HepG2 (cell line): ENCODE data around the gene PPP1R12A. TPM values are rescaled to one million over a fixed set of nuclear protein-coding genes. Genes with fewer than 3 reads are reported as not detected.

Experiments used
- AGO2 ChIP-seq: fragments of 200-400 bp; formaldehyde crosslinking; optimal IDR thresholded peaks from 2 replicates; pipeline ENCODE3; 2017; ENCODE audit warnings: mild to moderate bottlenecking, low read depth, low read length, moderate library complexity
- HCFC1 ChIP-seq: fragments of 150-350 bp; IDR thresholded peaks from 2 replicates; pipeline ENCODE4 v1.6.1; 2014; ENCODE audit warnings: low read depth, low read length
- JUN ChIP-seq: sonication (generic); formaldehyde crosslinking; IDR thresholded peaks from 2 replicates; pipeline ENCODE4 v1.4.0; 2020; ENCODE audit warnings: mild to moderate bottlenecking, missing genetic modification reagents
- KLF12 ChIP-seq: sonication (generic); formaldehyde crosslinking; IDR thresholded peaks from 2 replicates; pipeline ENCODE4 v1.4.0; 2020; ENCODE audit warnings: missing genetic modification reagents, borderline replicate concordance
- LCORL ChIP-seq, 2 experiments: fragments of 450-650 bp in 1 of 2; sonication (generic) in 1 of 2; formaldehyde crosslinking in 1 of 2; IDR thresholded peaks; 2 replicates each; pipeline versions ENCODE4 v1.5.0 to v1.6.1; 2017 to 2020; ENCODE audit warnings: antibody characterized with exemption in 1 of 2, missing genetic modification reagents in 1 of 2
- NR2C2 ChIP-seq: sonication (generic); formaldehyde crosslinking; IDR thresholded peaks from 2 replicates; pipeline ENCODE4 v1.4.0; 2020; ENCODE audit warnings: missing genetic modification reagents, mild to moderate bottlenecking, moderate library complexity, borderline replicate concordance
- NR2F6 ChIP-seq, 2 experiments: IDR thresholded peaks; 2 replicates each; pipeline ENCODE4 v1.6.1; 2016; ENCODE audit warnings: antibody characterized with exemption in 1 of 2, mild to moderate bottlenecking in 1 of 2
- RBFOX2 ChIP-seq: fragments of 200-400 bp; formaldehyde crosslinking; IDR thresholded peaks from 2 replicates; pipeline ENCODE4 v1.6.1; 2017; ENCODE audit warnings: low read depth, mild to moderate bottlenecking, low read length
- RCOR2 ChIP-seq: IDR thresholded peaks from 2 replicates; pipeline ENCODE4 v1.6.1; 2016; ENCODE audit warnings: missing biosample characterization, missing genetic modification reagents
- RXRA ChIP-seq: sonication (generic); formaldehyde crosslinking; IDR thresholded peaks from 2 replicates; pipeline ENCODE4 v1.5.1; 2020; ENCODE audit warnings: missing genetic modification reagents
- SOX13 ChIP-seq, 3 experiments: fragments of 450-650 bp in 1 of 3; sonication (generic) in 1 of 3; formaldehyde crosslinking in 1 of 3; IDR thresholded peaks in 2 of 3; conservative IDR thresholded peaks in 1 of 3; 2 replicates each; pipeline versions ENCODE4 v1.5.0 to v1.6.1; 2016 to 2020; ENCODE audit warnings: antibody characterized with exemption in 1 of 3, mild to moderate bottlenecking in 1 of 3, missing compliant biosample characterization in 1 of 3, missing genetic modification reagents in 1 of 3, moderate library complexity in 1 of 3
- TEAD3 ChIP-seq: optimal IDR thresholded peaks from 2 replicates; pipeline ENCODE3; 2016; ENCODE audit warnings: borderline replicate concordance
- ZEB1 ChIP-seq: IDR thresholded peaks from 2 replicates; pipeline ENCODE4 v1.6.1; 2012; ENCODE audit warnings: mild to moderate bottlenecking, low read depth, inconsistent platforms; ENCODE audit not compliant: insufficient replicate concordance
- ZFP82 ChIP-seq: sonication (generic); formaldehyde crosslinking; IDR thresholded peaks from 2 replicates; pipeline ENCODE4 v1.5.1; 2020; ENCODE audit warnings: mild to moderate bottlenecking, missing genetic modification reagents, borderline replicate concordance
- ZNF431 ChIP-seq: sonication (generic); formaldehyde crosslinking; IDR thresholded peaks from 2 replicates; pipeline ENCODE4 v1.9.0; 2022; ENCODE audit warnings: missing genetic modification reagents, low read depth, mild to moderate bottlenecking, borderline replicate concordance
- ZNF569 ChIP-seq: sonication (generic); formaldehyde crosslinking; IDR thresholded peaks from 2 replicates; pipeline ENCODE4 v1.5.0; 2020; ENCODE audit warnings: mild to moderate bottlenecking, missing genetic modification reagents, moderate library complexity, borderline replicate concordance
- ZNF670 ChIP-seq: sonication (generic); formaldehyde crosslinking; IDR thresholded peaks from 2 replicates; pipeline ENCODE4 v1.8.0; 2022; ENCODE audit warnings: mild to moderate bottlenecking, missing genetic modification reagents, borderline replicate concordance
- polyA plus RNA-seq, 8 experiments: library from polyadenylated mRNA; depleted of rRNA in 3 of 8; stranded (reverse) in 7 of 8; unstranded in 1 of 8; fragments of >200 nt; fragmentation: Illumina TruSeq in 4 of 8; extraction: Trizol in 4 of 8; gene quantifications; 2 replicates each; pipeline versions ENCODE4 v1.2.1 to v1.2.3, GENCODE V29; 2011 to 2016; ENCODE audit warnings: low read depth in 4 of 8, missing spikeins in 1 of 8, mixed read lengths in 1 of 8; ENCODE audit not compliant: insufficient read depth in 1 of 8
- total RNA-seq, 5 experiments: library from RNA; depleted of rRNA; stranded (reverse); fragments of >200 nt; fragmentation: Illumina TruSeq; extraction: Trizol; gene quantifications; 2 replicates each; pipeline ENCODE4 v1.2.3, GENCODE V29; 2016; ENCODE audit warnings: low read depth in 1 of 5
- TF ChIP-seq, protein P1 (sequence below): sonication (generic); formaldehyde crosslinking; IDR thresholded peaks from 2 replicates; pipeline ENCODE4 v1.4.0; 2020; ENCODE audit warnings: mild to moderate bottlenecking, missing genetic modification reagents
- TF ChIP-seq, protein P2 (sequence below): IDR thresholded peaks from 2 replicates; pipeline ENCODE4 v1.6.1; 2016; ENCODE audit warnings: low read depth, control low read depth
- TF ChIP-seq, protein P3 (sequence below): IDR thresholded peaks from 2 replicates; pipeline ENCODE4 v1.6.1; 2012; ENCODE audit warnings: low read depth, low read length, improper control_type of control experiment

The PPP1R12A gene
- total and polyA plus RNA-seq, 2 of the 13 experiments (the other 11 are each of a cell fraction or from before 2014, with no cell fraction given) = 23.8 to 50.0 TPM

DNA sequence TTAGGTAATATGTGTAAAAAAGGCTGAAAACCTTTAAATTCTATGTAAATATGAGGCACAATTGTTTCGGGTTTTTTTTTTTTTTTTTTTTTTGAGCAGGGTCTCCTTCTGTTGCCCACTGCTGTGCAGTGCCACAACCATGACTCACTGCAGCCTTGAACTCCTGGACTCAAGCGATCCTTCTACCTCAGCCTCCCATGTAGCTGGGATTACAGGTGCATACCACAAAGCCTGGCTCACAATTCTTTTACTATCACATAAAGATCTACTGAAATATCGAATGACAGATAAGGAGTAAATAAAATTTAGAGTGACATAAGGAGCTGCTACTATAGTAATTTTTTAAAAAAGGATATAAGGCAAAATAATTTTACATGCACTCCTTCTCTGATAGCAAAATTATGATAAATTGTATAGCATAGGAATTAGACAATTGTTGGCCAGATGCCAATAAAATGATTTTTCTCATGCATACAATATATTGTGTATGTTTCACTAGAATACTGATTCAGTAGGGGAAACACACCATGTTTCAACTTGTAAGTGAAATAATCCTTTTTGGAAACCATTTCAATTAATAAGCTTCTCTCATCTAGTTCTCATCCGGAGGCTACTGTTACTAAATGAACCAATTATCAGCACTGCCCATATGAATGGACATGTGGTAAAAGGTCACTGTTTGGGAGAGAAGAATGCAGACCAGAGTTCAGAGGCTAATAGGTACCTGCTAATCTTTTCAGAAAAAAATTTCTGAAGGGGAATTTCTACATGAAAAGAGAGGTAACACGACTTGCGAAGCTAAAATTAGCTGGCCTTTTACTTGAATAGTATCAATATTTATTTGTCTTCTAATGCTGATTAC, 108.4 kb downstream of the PPP1R12A start (continued):
- TF ChIP-seq NR2C2 (CRISPR knock-in tag) (no peak), TEAD3 (CRISPR knock-in tag) (peak; percentile 63), AGO2 (no peak), NR2F6 (IDR thresholded peaks at IDR 0.05) (no peak), NR2F6 (CRISPR knock-in tag; IDR thresholded peaks at IDR 0.05) (no peak), ZFP82 (CRISPR knock-in tag) (no peak), RCOR2 (CRISPR knock-in tag) (0 out of 2 replicates have a peak, but pooled peaks have one; percentile 25), SOX13 (IDR thresholded peaks at IDR 0.05) (no peak), SOX13 (CRISPR knock-in tag; conservative IDR thresholded peaks at IDR 0.05 in 1 of 2, IDR thresholded peaks at IDR 0.05 in 1 of 2) (peak in 1 of 2 experiments; percentile 32; a peak in 1 of 4 replicates), JUN (0 out of 2 replicates have a peak, but pooled peaks have one; percentile 21), ZNF670 (CRISPR knock-in tag) (no peak), ZNF569 (CRISPR knock-in tag) (no peak), LCORL (IDR thresholded peaks at IDR 0.05) (peak; percentile 68; the same call in 1 of the 2 replicates), LCORL (CRISPR knock-in tag; IDR thresholded peaks at IDR 0.05) (no peak), KLF12 (CRISPR knock-in tag) (no peak), RXRA (CRISPR knock-in tag) (no peak), RBFOX2 (no peak), HCFC1 (no peak), ZNF431 (CRISPR knock-in tag) (no peak), ZEB1 (no peak)
- TF ChIP-seq, protein P1, sequence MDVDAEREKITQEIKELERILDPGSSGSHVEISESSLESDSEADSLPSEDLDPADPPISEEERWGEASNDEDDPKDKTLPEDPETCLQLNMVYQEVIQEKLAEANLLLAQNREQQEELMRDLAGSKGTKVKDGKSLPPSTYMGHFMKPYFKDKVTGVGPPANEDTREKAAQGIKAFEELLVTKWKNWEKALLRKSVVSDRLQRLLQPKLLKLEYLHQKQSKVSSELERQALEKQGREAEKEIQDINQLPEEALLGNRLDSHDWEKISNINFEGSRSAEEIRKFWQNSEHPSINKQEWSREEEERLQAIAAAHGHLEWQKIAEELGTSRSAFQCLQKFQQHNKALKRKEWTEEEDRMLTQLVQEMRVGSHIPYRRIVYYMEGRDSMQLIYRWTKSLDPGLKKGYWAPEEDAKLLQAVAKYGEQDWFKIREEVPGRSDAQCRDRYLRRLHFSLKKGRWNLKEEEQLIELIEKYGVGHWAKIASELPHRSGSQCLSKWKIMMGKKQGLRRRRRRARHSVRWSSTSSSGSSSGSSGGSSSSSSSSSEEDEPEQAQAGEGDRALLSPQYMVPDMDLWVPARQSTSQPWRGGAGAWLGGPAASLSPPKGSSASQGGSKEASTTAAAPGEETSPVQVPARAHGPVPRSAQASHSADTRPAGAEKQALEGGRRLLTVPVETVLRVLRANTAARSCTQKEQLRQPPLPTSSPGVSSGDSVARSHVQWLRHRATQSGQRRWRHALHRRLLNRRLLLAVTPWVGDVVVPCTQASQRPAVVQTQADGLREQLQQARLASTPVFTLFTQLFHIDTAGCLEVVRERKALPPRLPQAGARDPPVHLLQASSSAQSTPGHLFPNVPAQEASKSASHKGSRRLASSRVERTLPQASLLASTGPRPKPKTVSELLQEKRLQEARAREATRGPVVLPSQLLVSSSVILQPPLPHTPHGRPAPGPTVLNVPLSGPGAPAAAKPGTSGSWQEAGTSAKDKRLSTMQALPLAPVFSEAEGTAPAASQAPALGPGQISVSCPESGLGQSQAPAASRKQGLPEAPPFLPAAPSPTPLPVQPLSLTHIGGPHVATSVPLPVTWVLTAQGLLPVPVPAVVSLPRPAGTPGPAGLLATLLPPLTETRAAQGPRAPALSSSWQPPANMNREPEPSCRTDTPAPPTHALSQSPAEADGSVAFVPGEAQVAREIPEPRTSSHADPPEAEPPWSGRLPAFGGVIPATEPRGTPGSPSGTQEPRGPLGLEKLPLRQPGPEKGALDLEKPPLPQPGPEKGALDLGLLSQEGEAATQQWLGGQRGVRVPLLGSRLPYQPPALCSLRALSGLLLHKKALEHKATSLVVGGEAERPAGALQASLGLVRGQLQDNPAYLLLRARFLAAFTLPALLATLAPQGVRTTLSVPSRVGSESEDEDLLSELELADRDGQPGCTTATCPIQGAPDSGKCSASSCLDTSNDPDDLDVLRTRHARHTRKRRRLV (CRISPR knock-in tag) = no peak
- TF ChIP-seq, protein P2, sequence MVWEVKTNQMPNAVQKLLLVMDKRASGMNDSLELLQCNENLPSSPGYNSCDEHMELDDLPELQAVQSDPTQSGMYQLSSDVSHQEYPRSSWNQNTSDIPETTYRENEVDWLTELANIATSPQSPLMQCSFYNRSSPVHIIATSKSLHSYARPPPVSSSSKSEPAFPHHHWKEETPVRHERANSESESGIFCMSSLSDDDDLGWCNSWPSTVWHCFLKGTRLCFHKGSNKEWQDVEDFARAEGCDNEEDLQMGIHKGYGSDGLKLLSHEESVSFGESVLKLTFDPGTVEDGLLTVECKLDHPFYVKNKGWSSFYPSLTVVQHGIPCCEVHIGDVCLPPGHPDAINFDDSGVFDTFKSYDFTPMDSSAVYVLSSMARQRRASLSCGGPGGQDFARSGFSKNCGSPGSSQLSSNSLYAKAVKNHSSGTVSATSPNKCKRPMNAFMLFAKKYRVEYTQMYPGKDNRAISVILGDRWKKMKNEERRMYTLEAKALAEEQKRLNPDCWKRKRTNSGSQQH = no peak
- TF ChIP-seq, protein P3, sequence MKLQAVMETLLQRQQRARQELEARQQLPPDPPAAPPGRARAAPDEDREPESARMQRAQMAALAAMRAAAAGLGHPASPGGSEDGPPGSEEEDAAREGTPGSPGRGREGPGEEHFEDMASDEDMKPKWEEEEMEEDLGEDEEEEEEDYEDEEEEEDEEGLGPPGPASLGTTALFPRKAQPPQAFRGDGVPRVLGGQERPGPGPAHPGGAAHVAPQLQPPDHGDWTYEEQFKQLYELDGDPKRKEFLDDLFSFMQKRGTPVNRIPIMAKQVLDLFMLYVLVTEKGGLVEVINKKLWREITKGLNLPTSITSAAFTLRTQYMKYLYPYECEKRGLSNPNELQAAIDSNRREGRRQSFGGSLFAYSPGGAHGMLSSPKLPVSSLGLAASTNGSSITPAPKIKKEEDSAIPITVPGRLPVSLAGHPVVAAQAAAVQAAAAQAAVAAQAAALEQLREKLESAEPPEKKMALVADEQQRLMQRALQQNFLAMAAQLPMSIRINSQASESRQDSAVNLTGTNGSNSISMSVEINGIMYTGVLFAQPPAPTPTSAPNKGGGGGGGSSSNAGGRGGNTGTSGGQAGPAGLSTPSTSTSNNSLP = peak; percentile 23; the same call in 1 of the 2 replicates
